H1 (cell line): ENCODE data around the gene PTX4. TPM values are rescaled to one million over a fixed set of nuclear protein-coding genes. Genes with fewer than 3 reads are reported as not detected.

Experiments used
- CTCF ChIA-PET: fragments of 300-600 bp; sonication (Branson Sonifier 250); formaldehyde crosslinking; loops from one replicate; lab custom pipeline; 2021; ENCODE audit not compliant: partially characterized antibody; lab: Charles Lee
- POLR2A ChIA-PET: fragments of 300-600 bp; sonication (Branson Sonifier 250); formaldehyde crosslinking; loops from one replicate; lab custom pipeline; 2021; ENCODE audit warnings: inconsistent platforms; ENCODE audit not compliant: partially characterized antibody; lab: Charles Lee
- DNase-seq, 2 experiments: peaks; one replicate each; pipeline versions ENCODE4 v3.0.0 to v3.0.0-alpha.2; 2010 to 2022; ENCODE audit warnings: low spot score in 2 of 2, low read depth in 1 of 2, mixed read lengths in 1 of 2
- FAIRE-seq: peaks from 2 replicates; lab custom pipeline; 2011; peaks lifted over from hg19 to GRCh38; lab: Jason Lieb, UNC
- H2AFZ ChIP-seq: 2 replicates; pipeline ENCODE4 v1.8.1; 2012; ENCODE audit warnings: low read length, inconsistent platforms
- H2AK5ac ChIP-seq: 2 replicates; pipeline ENCODE4 v1.6.1; 2013; ENCODE audit warnings: low read depth, low read length
- H2BK120ac ChIP-seq: replicated peaks from 2 replicates; pipeline ENCODE3; 2013; ENCODE audit warnings: low read depth, low read length, inconsistent platforms
- H2BK12ac ChIP-seq: 2 replicates; pipeline ENCODE4 v1.6.1; 2013; ENCODE audit warnings: low read depth, low read length
- H2BK15ac ChIP-seq: 2 replicates; pipeline ENCODE4 v1.6.1; 2013; ENCODE audit warnings: low read length
- H2BK20ac ChIP-seq: 2 replicates; pipeline ENCODE4 v1.6.1; 2013; ENCODE audit warnings: low read length
- H2BK5ac ChIP-seq: 2 replicates; pipeline ENCODE4 v1.6.1; 2013; ENCODE audit warnings: low read depth, low read length
- H3K14ac ChIP-seq: 2 replicates; pipeline ENCODE4 v1.6.1; 2013; ENCODE audit warnings: inconsistent platforms; ENCODE audit not compliant: insufficient read length
- H3K18ac ChIP-seq: 2 replicates; pipeline ENCODE4 v1.6.1; 2013; ENCODE audit warnings: low read length; ENCODE audit errors: extremely low read depth
- H3K23ac ChIP-seq: 2 replicates; pipeline ENCODE4 v1.6.1; 2013; ENCODE audit warnings: inconsistent platforms; ENCODE audit not compliant: insufficient read length
- H3K23me2 ChIP-seq: 2 replicates; pipeline ENCODE4 v1.6.1; 2013; ENCODE audit warnings: low read depth, low read length
- H3K27ac ChIP-seq: 2 replicates; pipeline ENCODE4 v1.6.1; 2011; ENCODE audit warnings: low read depth, low read length, inconsistent platforms
- H3K27me3 ChIP-seq, 4 experiments: replicated peaks in 1 of 4; 1 replicate in 1 of 4; 2 replicates in 3 of 4; pipeline versions ENCODE4 v1.6.1 to v1.8.1; 2011 to 2013; ENCODE audit warnings: low read length in 3 of 4, mild to moderate bottlenecking in 3 of 4, inconsistent platforms in 2 of 4, mixed read lengths in 2 of 4, moderate library complexity in 1 of 4; ENCODE audit not compliant: control insufficient read depth in 3 of 4, insufficient read depth in 3 of 4; ENCODE audit errors: extremely low read depth in 1 of 4
- H3K36me3 ChIP-seq, 4 experiments: 2 replicates each; pipeline versions ENCODE4 v1.6.1 to v1.8.1; 2011 to 2013; ENCODE audit warnings: mild to moderate bottlenecking in 4 of 4, low read length in 3 of 4, moderate library complexity in 2 of 4, control low read depth in 1 of 4, inconsistent platforms in 1 of 4; ENCODE audit not compliant: insufficient read depth in 4 of 4, control insufficient read depth in 2 of 4
- H3K4ac ChIP-seq: replicated peaks from 2 replicates; pipeline ENCODE3; 2013; ENCODE audit warnings: low read length, low read depth, mixed read lengths, inconsistent platforms; ENCODE audit not compliant: insufficient read length
- H3K4me1 ChIP-seq, 4 experiments: replicated peaks in 1 of 4; 1 replicate in 1 of 4; 2 replicates in 3 of 4; pipeline versions ENCODE4 v1.6.1 to v1.8.1; 2011 to 2013; ENCODE audit warnings: low read length in 3 of 4, inconsistent platforms in 2 of 4, mixed read lengths in 1 of 4; ENCODE audit not compliant: insufficient read depth in 4 of 4, control insufficient read depth in 3 of 4
- H3K4me2 ChIP-seq, 2 experiments: 2 replicates each; pipeline versions ENCODE4 v1.6.1 to v1.8.1; 2011 to 2013; ENCODE audit warnings: low read depth in 2 of 2, low read length in 2 of 2, control low read depth in 1 of 2, inconsistent platforms in 1 of 2, mild to moderate bottlenecking in 1 of 2; ENCODE audit not compliant: insufficient read depth in 1 of 2
- H3K4me3 ChIP-seq, 4 experiments: fragments of 200-600, 300-600 bp in 1 of 4; sonication (generic), shearing (Covaris generic), sonication (Bioruptor Twin) in 1 of 4; 2 replicates each; pipeline versions ENCODE4 v1.5.1 to v1.8.1; 2011 to 2016; ENCODE audit warnings: low read length in 4 of 4, low read depth in 3 of 4, control low read depth in 2 of 4, inconsistent platforms in 2 of 4, mild to moderate bottlenecking in 2 of 4, mixed read lengths in 1 of 4, moderate library complexity in 1 of 4; ENCODE audit not compliant: insufficient read depth in 2 of 4; ENCODE audit errors: extremely low read depth in 1 of 4
- H3K56ac ChIP-seq: replicated peaks from 2 replicates; pipeline ENCODE3; 2013; ENCODE audit warnings: low read depth, mild to moderate bottlenecking, mixed read lengths, low read length, inconsistent platforms; ENCODE audit not compliant: insufficient read length
- H3K79me1 ChIP-seq: 2 replicates; pipeline ENCODE4 v1.6.1; 2013; ENCODE audit warnings: low read depth, low read length, control low read depth
- H3K79me2 ChIP-seq, 2 experiments: 2 replicates each; pipeline versions ENCODE4 v1.6.1 to v1.8.1; 2012 to 2013; ENCODE audit warnings: low read length in 2 of 2, mild to moderate bottlenecking in 2 of 2, inconsistent platforms in 1 of 2; ENCODE audit not compliant: insufficient read depth in 2 of 2, control insufficient read depth in 1 of 2
- H3K9ac ChIP-seq, 4 experiments: replicated peaks in 1 of 4; 1 replicate in 1 of 4; 2 replicates in 3 of 4; pipeline versions ENCODE4 v1.6.1 to v1.8.1; 2011 to 2013; ENCODE audit warnings: low read depth in 3 of 4, low read length in 3 of 4, control low read depth in 2 of 4, mild to moderate bottlenecking in 2 of 4, moderate library complexity in 2 of 4, inconsistent platforms in 1 of 4; ENCODE audit errors: extremely low read depth in 1 of 4
- H3K9me3 ChIP-seq, 2 experiments: 2 replicates each; pipeline versions ENCODE4 v1.6.1 to v1.8.1; 2012 to 2013; ENCODE audit warnings: mild to moderate bottlenecking in 2 of 2, moderate library complexity in 2 of 2, control low read depth in 1 of 2, inconsistent platforms in 1 of 2, low read depth in 1 of 2, low read length in 1 of 2, mixed read lengths in 1 of 2; ENCODE audit not compliant: insufficient read depth in 2 of 2
- H4K20me1 ChIP-seq, 2 experiments: replicated peaks in 1 of 2; 2 replicates each; pipeline versions ENCODE3 to v1.8.1; 2011 to 2013; ENCODE audit warnings: inconsistent platforms in 2 of 2, low read length in 2 of 2, mild to moderate bottlenecking in 1 of 2; ENCODE audit not compliant: insufficient read depth in 2 of 2, control insufficient read depth in 1 of 2
- H4K5ac ChIP-seq: 2 replicates; pipeline ENCODE4 v1.6.1; 2013; ENCODE audit warnings: low read length, low read depth, mixed read lengths, inconsistent platforms; ENCODE audit not compliant: insufficient read length
- H4K8ac ChIP-seq: 2 replicates; pipeline ENCODE4 v1.8.0; 2013; ENCODE audit warnings: mild to moderate bottlenecking, moderate library complexity, low read length, inconsistent platforms; ENCODE audit not compliant: insufficient read depth; ENCODE audit errors: extremely low read depth
- H4K91ac ChIP-seq: replicated peaks from 2 replicates; pipeline ENCODE3; 2013; ENCODE audit warnings: low read length, mixed read lengths, inconsistent platforms; ENCODE audit not compliant: insufficient read length
- ASH2L ChIP-seq: fragments of 200-600, 300-600 bp; sonication (generic); IDR thresholded peaks from one replicate; pipeline ENCODE4 v1.7.1; 2017; ENCODE audit warnings: low read length
- MAX ChIP-seq: IDR thresholded peaks from 2 replicates; pipeline ENCODE4 v1.6.1; 2012; ENCODE audit warnings: inconsistent platforms
- POU5F1 ChIP-seq: IDR thresholded peaks from 2 replicates; pipeline ENCODE4 v1.6.1; 2011; ENCODE audit warnings: low read depth, mild to moderate bottlenecking, low read length, moderate library complexity
- SIX5 ChIP-seq: IDR thresholded peaks from 2 replicates; pipeline ENCODE4 v1.6.1; 2011; ENCODE audit warnings: mild to moderate bottlenecking, low read depth, low read length
- SP1 ChIP-seq: IDR thresholded peaks from 2 replicates; pipeline ENCODE4 v1.6.1; 2011; ENCODE audit warnings: low read depth, low read length
- whole genome bisulfite sequencing, 2 experiments: shearing (Covaris generic) in 1 of 2; methylation state at CpG; one replicate each; pipeline versions ENCODE4 v1.1.6 to v1.1.7; 2013 to 2015; ENCODE audit warnings: low lambda C conversion rate in 2 of 2, mixed read lengths in 2 of 2, inconsistent platforms in 1 of 2, low coverage in 1 of 2, missing lambda C conversion rate in 1 of 2; ENCODE audit not compliant: insufficient replicate concordance in 2 of 2, insufficient coverage in 1 of 2, insufficient read length in 1 of 2; ENCODE audit errors: extremely low coverage in 1 of 2, missing lambda C conversion rate in 1 of 2; 5-methylcytosine and 5-hydroxymethylcytosine counted together
- polyA plus RNA-seq, 7 experiments: library from polyadenylated mRNA; depleted of rRNA in 3 of 7; stranded (reverse) in 5 of 7; unstranded in 2 of 7; fragments of >200 nt in 5 of 7; fragments of 200-250 nt in 2 of 7; gene quantifications; 1 replicate in 5 of 7; 2 replicates in 1 of 7; 4 replicates in 1 of 7; pipeline versions ENCODE4 v1.2.1 to v1.2.3, GENCODE V29; 2011 to 2013; ENCODE audit warnings: missing spikeins in 2 of 7, mixed read lengths in 2 of 7
- total RNA-seq: library from RNA; stranded (reverse); fragmentation: NEBNext Ultra II Directional; extraction: Animal tissue kit (Norgen Biotek cat#: 25700); gene quantifications from 2 replicates; pipeline ENCODE4 v1.2.1, GENCODE V29; 2021

Gene PTX4
- total and polyA plus RNA-seq, 2 of the 8 experiments (the other 6 are each of a cell fraction or from before 2014, with no cell fraction given), result not detected

- POLR2A ChIA-PET, result interaction anchor here (1.0 kb wide), 1 partner anchor 9 kb away, joined by 3 read pairs; the partner anchor contains the start of gene CCDC154
- Histone ChIP-seq H3K18ac (no peak overlapping the region), H3K4me1 (no peaks in the 10 kb centered on the region), H2AFZ (no peak overlapping the region), H2BK15ac (no peak overlapping the region), H3K4me2 (no peak overlapping the region), H3K27me3 (no peaks in the 10 kb centered on the region), H4K8ac (no peak overlapping the region), H3K36me3 (peaks cover 0 to 35% (median 12%) of the 10 kb centered on the region in 4 experiments; a peak in 5 of 8 replicates), H3K23me2 (no peaks in the 10 kb centered on the region), H4K5ac (no peak overlapping the region), H2BK120ac (no peak overlapping the region), H3K56ac (no peak overlapping the region), H3K9ac (no peak overlapping the region), H3K79me1 (no peaks in the 10 kb centered on the region; the same call in 1 of the 2 replicates), H3K4ac (no peak overlapping the region), H2BK12ac (no peak overlapping the region), H3K27ac (no peak overlapping the region), H3K14ac (no peak overlapping the region), H2BK5ac (no peak overlapping the region), H2BK20ac (no peak overlapping the region), H3K79me2 (no peaks in the 10 kb centered on the region), H3K4me3 (no peak overlapping the region), H4K91ac (no peak overlapping the region), H3K23ac (no peak overlapping the region), H4K20me1 (peaks cover 2 to 9% of the 10 kb centered on the region in 2 experiments), H3K9me3 (no peaks in the 10 kb centered on the region), H2AK5ac (no peak overlapping the region)
- FAIRE-seq (no peak), DNase-seq (no peak)
- 97% methylated on average over 17 of the region's 19 CpGs; no CpG with 5 or more reads in 1 of the 2 experiments for WGBS, 2 experiments
- CTCF ChIA-PET, result interaction anchor here (1.5 kb wide), 1 partner anchor 38 kb away, joined by 3 read pairs; no protein-coding TSS in a partner anchor
- no peak for TF ChIP-seq SIX5
- no peak for TF ChIP-seq POU5F1
- no peak for TF ChIP-seq SP1
- no peak for TF ChIP-seq MAX
- no peak for TF ChIP-seq ASH2L
Measured at GRCh38 chr16:1453316-1453715, 35.4 kb downstream of the PTX4 start.
